PFSK-1 (cell line): ENCODE measurements around the gene NUP98.

ENCODE experiments used
- FOXP2 ChIP-seq: optimal IDR thresholded peaks from 2 replicates; pipeline ENCODE3; 2011; ENCODE audit warnings: borderline replicate concordance, control low read depth, inconsistent platforms; ENCODE audit not compliant: insufficient read depth; ENCODE audit errors: extremely low read length, extremely low read depth
- POLR2AphosphoS5 ChIP-seq: IDR thresholded peaks from 2 replicates; pipeline ENCODE4 v1.6.1; 2012; ENCODE audit warnings: low read depth, mild to moderate bottlenecking, control low read depth, low read length, moderate library complexity
- SIN3A ChIP-seq: IDR thresholded peaks from 2 replicates; pipeline ENCODE4 v1.6.1; 2012; ENCODE audit warnings: mild to moderate bottlenecking, low read length, moderate library complexity, borderline replicate concordance; ENCODE audit not compliant: insufficient read depth
- TAF1 ChIP-seq: IDR thresholded peaks from 2 replicates; pipeline ENCODE4 v1.6.1; 2012; ENCODE audit warnings: low read length, control low read depth, borderline replicate concordance; ENCODE audit not compliant: insufficient read depth
- TF ChIP-seq, protein P1 (sequence below), 2 experiments: IDR thresholded peaks; 2 replicates each; pipeline versions ENCODE4 v1.6.1 to v1.8.0; 2011 to 2012; ENCODE audit warnings: low read depth in 2 of 2, low read length in 2 of 2, control low read depth in 1 of 2, inconsistent platforms in 1 of 2, mild to moderate bottlenecking in 1 of 2, moderate library complexity in 1 of 2; ENCODE audit not compliant: insufficient read depth in 1 of 2

The NUP98 gene

DNA sequence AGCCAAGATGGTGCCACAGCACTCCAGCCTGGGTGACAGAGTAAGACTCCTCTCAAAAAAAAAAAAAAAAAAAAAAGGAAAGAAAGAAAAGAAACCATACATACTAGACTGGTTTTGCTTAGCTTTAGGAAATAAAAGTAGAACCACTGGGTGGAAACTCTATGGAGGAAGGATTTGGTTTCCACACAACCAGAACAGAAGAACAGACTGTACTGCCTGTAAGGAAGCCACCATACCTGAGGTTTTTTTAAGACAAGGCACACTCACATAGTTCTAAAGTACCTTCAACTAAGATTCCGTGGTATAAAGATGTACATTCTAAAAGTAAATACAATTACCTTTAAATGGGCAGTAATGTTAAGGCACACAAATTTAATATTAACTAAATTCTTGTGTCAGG, 58.6 kb downstream of the NUP98 start:
- TF ChIP-seq SIN3A (no peak), TAF1 (no peak), POLR2AphosphoS5 (no peak), FOXP2 (no peak)
- TF ChIP-seq, protein P1, sequence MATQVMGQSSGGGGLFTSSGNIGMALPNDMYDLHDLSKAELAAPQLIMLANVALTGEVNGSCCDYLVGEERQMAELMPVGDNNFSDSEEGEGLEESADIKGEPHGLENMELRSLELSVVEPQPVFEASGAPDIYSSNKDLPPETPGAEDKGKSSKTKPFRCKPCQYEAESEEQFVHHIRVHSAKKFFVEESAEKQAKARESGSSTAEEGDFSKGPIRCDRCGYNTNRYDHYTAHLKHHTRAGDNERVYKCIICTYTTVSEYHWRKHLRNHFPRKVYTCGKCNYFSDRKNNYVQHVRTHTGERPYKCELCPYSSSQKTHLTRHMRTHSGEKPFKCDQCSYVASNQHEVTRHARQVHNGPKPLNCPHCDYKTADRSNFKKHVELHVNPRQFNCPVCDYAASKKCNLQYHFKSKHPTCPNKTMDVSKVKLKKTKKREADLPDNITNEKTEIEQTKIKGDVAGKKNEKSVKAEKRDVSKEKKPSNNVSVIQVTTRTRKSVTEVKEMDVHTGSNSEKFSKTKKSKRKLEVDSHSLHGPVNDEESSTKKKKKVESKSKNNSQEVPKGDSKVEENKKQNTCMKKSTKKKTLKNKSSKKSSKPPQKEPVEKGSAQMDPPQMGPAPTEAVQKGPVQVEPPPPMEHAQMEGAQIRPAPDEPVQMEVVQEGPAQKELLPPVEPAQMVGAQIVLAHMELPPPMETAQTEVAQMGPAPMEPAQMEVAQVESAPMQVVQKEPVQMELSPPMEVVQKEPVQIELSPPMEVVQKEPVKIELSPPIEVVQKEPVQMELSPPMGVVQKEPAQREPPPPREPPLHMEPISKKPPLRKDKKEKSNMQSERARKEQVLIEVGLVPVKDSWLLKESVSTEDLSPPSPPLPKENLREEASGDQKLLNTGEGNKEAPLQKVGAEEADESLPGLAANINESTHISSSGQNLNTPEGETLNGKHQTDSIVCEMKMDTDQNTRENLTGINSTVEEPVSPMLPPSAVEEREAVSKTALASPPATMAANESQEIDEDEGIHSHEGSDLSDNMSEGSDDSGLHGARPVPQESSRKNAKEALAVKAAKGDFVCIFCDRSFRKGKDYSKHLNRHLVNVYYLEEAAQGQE (IDR thresholded peaks at IDR 0.05; ENCODE audit: insufficient read depth in 1 of 2, low read depth in 2 of 2, low read length in 2 of 2), result no peak

DNA sequence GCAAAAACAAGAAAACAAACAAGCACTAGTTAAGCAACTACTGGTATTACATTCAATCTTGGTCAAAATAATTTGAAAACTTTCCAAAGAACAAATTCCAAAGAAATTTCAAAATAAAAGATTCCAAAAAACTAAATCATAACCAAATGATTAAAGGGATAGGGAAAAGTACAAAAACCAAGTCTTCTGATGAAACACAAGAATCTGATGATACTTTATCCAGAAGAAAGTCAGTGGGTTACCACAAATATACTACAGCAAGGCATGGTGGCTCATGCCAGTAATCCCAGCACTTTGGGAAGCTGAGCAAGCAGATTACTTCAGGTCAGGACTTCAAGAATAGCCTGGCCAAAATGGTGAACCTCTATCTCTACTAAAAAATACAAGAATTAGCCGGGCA, 59.1 kb downstream of the NUP98 start:
- TF ChIP-seq FOXP2 (no peak), TAF1 (no peak), SIN3A (no peak), POLR2AphosphoS5 (no peak)
- TF ChIP-seq, protein P1 (IDR thresholded peaks at IDR 0.05; ENCODE audit: insufficient read depth in 1 of 2, low read depth in 2 of 2, low read length in 2 of 2), result no peak

DNA sequence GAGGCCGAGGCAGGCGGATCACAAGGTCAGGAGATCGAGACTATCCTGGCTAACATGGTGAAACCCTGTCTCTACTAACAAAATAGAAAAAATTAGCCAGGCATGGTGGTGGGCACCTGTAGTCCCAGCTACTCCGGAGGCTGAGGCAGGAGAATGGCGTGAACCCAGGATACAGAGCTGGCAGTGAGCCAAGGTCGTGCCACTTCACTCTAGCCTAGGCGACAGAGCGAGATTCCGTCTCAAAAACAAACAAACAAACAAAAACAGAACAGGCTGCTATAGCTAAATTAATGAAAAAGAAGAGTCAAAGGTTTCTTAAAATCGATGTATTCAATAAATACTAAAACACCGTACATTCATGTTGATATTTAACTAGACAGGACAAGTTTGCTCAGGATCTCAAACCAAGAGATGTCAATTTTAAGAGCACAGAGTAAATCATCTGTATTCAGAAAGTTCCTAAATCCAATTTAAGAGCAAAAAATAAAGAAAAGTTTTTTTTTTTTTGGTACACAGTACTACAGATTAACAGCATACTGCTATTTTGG, 59.9 kb downstream of the NUP98 start:
- TF ChIP-seq SIN3A (no peak), FOXP2 (no peak), POLR2AphosphoS5 (no peak), TAF1 (no peak)
- TF ChIP-seq, protein P1 (IDR thresholded peaks at IDR 0.05; ENCODE audit: insufficient read depth in 1 of 2, low read depth in 2 of 2, low read length in 2 of 2), result no peak

DNA sequence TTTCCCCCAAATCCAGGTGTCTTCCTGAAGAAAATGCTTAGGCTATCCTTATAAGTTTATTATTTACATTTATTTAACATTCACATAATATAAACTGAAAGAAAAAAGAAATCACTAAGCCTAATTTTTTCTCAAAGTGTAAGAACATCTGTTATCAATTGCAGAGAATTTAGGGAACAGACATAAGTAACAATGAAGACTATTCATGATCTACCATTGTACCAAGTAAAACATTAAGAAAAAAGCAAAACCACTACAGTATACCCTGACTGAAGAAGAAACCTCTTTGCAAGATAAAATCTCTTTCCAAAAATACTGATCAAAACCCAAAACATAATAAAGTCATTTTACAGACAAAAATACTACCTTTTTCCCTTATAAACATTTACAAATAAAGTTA, 60.5 kb downstream of the NUP98 start:
- TF ChIP-seq, protein P1 (IDR thresholded peaks at IDR 0.05; ENCODE audit: insufficient read depth in 1 of 2, low read depth in 2 of 2, low read length in 2 of 2), result no peak
- no peak for TF ChIP-seq POLR2AphosphoS5
- no peak for TF ChIP-seq SIN3A
- TF ChIP-seq TAF1, result no peak
- no peak for TF ChIP-seq FOXP2

DNA sequence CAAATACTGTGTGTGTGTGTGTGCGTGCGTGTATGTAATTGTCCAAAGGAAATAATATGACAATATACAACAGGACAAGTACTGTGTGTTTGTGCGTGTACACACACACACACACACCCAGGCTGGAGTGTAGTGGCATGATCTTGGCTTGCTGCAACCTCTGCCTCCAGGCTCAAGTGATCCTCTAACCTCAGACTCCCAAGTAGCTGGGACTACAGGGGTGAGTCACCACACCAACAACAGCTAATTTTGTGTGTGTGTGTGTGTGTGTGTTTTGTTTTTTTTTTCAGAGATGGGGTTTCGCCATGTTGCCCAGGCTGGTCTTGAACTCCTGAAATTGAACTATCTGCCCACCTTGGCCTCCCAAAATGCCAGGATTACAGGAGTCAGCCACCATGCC, 61.5 kb downstream of the NUP98 start:
- no peak for TF ChIP-seq FOXP2
- no peak for TF ChIP-seq POLR2AphosphoS5
- TF ChIP-seq, protein P1 (IDR thresholded peaks at IDR 0.05; ENCODE audit: insufficient read depth in 1 of 2, low read depth in 2 of 2, low read length in 2 of 2), result no peak
- TF ChIP-seq SIN3A, result no peak
- TF ChIP-seq TAF1, result no peak
